ENCODE results near the gene CUX1.

CUX1 gene

GRCh38 chr7:102055181-102055976 is 238.0 kb downstream of the CUX1 start:
- no peak for DNase-seq

- DNase-seq, result no peak
Measured at GRCh38 chr7:102059524-102059923, 242.1 kb downstream of the CUX1 start.

GRCh38 chr7:102061354-102061945 is 244.0 kb downstream of the CUX1 start:
- no peak for DNase-seq

- DNase-seq, result no peak
Measured at GRCh38 chr7:102061981-102062390, 244.6 kb downstream of the CUX1 start.

- no peak for DNase-seq
Measured at GRCh38 chr7:102063690-102064180, 246.3 kb downstream of the CUX1 start.

GRCh38 chr7:102064361-102065025 is 247.1 kb downstream of the CUX1 start:
- no peak for DNase-seq

- DNase-seq, result no peak
Measured at GRCh38 chr7:102065226-102065625, 247.8 kb downstream of the CUX1 start.

GRCh38 chr7:102066476-102066875 is 249.1 kb downstream of the CUX1 start:
- DNase-seq, result no peak

GRCh38 chr7:102068846-102069245 is 251.4 kb downstream of the CUX1 start:
- no peak for DNase-seq

- DNase-seq, result no peak
Measured at GRCh38 chr7:102069931-102070629, 252.7 kb downstream of the CUX1 start.

- no peak for DNase-seq
Measured at GRCh38 chr7:102072003-102072402, 254.6 kb downstream of the CUX1 start.

- no peak for DNase-seq
Measured at GRCh38 chr7:102072636-102073209, 255.3 kb downstream of the CUX1 start.

- DNase-seq, result no peak
Measured at GRCh38 chr7:102073931-102074880, 256.8 kb downstream of the CUX1 start.

- DNase-seq, result no peak
Measured at GRCh38 chr7:102075126-102075525, 257.7 kb downstream of the CUX1 start.

- no peak for DNase-seq
Measured at GRCh38 chr7:102075553-102076135, 258.2 kb downstream of the CUX1 start.

GRCh38 chr7:102077081-102077480 is 259.7 kb downstream of the CUX1 start:
- no peak for DNase-seq

- no peak for DNase-seq
Measured at GRCh38 chr7:102079140-102080018, 262.0 kb downstream of the CUX1 start.

- no peak for DNase-seq
Measured at GRCh38 chr7:102080019-102080433, 262.6 kb downstream of the CUX1 start.

GRCh38 chr7:102080434-102081243 is 263.2 kb downstream of the CUX1 start:
- no peak for DNase-seq
